ENCODE data around the gene PLAAT2. TPM values are rescaled to one million over a fixed set of nuclear protein-coding genes. Genes with fewer than 3 reads are reported as not detected.

Gene PLAAT2
- total and polyA plus RNA-seq, 2 of the 13 experiments (the other 11 are each of a cell fraction or from before 2014, with no cell fraction given): 0.22 TPM; not detected in 1

DNA sequence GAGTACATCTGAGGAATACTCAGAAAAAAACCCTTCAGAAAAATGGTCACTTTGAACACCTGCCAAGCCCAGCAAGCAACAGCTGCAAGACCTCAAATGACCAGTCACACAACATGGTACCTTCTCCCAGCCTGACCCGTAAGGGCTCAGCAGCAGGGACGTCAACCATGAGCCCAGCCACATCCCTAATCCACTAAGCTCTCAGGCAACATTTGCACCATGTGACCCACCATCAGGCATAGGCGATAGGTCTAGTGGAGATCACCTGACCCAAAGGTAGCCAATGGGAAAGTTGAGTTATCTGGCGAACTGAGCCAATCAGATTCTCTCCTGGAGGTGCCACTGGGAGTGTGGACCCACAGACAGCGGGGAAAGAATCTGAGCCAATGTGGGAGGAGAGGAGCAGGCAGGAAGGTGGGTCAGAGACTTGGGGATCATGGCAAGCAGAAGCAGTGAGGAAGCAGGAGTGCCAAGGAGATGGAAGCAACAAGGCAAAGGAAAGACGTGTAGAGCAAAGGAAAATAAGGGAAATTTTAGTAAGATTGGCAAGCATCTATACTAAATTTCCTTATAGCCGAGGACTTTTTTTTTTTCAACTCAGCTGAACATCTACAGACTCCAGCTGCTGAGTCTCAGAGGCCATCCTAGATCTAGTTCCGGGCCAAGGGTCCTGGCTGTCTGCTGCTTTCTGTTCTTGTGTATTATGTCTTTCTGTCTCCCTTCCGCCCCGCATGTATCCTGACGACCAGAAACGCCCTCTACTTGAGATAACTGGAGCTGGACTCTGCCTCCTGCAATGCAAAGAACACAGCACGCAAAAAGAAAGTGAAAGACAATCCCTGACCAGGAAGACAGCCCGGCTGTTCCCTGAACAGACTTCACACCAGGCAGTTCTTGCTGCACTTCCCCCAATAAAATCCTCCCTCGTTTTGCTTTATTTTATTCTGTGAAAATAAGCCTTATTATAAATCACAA, 11.0 kb upstream of the PLAAT2 start (continued):
- TF ChIP-seq, protein P1, sequence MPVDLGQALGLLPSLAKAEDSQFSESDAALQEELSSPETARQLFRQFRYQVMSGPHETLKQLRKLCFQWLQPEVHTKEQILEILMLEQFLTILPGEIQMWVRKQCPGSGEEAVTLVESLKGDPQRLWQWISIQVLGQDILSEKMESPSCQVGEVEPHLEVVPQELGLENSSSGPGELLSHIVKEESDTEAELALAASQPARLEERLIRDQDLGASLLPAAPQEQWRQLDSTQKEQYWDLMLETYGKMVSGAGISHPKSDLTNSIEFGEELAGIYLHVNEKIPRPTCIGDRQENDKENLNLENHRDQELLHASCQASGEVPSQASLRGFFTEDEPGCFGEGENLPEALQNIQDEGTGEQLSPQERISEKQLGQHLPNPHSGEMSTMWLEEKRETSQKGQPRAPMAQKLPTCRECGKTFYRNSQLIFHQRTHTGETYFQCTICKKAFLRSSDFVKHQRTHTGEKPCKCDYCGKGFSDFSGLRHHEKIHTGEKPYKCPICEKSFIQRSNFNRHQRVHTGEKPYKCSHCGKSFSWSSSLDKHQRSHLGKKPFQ (CRISPR knock-in tag; IDR thresholded peaks at IDR 0.05; ENCODE audit: insufficient replicate concordance): peak; percentile 44
- TF ChIP-seq ZNF335 (CRISPR knock-in tag; IDR thresholded peaks at IDR 0.05) (no peak), RAD51 (IDR thresholded peaks at IDR 0.05; ENCODE audit: borderline replicate concordance) (no peak), AGO1 (IDR thresholded peaks at IDR 0.05; ENCODE audit: low read depth, low read length, poor library complexity, severe bottlenecking) (no peak), NFYC (CRISPR knock-in tag; IDR thresholded peaks at IDR 0.05) (peak; percentile 42), NFKBIZ (CRISPR knock-in tag; IDR thresholded peaks at IDR 0.05) (no peak), LCORL (IDR thresholded peaks at IDR 0.05) (no peak), LCORL (CRISPR knock-in tag; IDR thresholded peaks at IDR 0.05) (no peak), ZBTB20 (CRISPR knock-in tag; IDR thresholded peaks at IDR 0.05; ENCODE audit: borderline replicate concordance, low read depth) (no peak; the same call in 1 of the 2 replicates), DNMT3B (CRISPR knock-in tag; conservative IDR thresholded peaks at IDR 0.05) (no peak), ZNF337 (CRISPR knock-in tag; IDR thresholded peaks at IDR 0.05; ENCODE audit: borderline replicate concordance, low read depth) (no peak), RNF2 (conservative IDR thresholded peaks at IDR 0.05; ENCODE audit: low read depth) (no peak), MXD4 (CRISPR knock-in tag; IDR thresholded peaks at IDR 0.05) (no peak)
- TF ChIP-seq, protein P2, sequence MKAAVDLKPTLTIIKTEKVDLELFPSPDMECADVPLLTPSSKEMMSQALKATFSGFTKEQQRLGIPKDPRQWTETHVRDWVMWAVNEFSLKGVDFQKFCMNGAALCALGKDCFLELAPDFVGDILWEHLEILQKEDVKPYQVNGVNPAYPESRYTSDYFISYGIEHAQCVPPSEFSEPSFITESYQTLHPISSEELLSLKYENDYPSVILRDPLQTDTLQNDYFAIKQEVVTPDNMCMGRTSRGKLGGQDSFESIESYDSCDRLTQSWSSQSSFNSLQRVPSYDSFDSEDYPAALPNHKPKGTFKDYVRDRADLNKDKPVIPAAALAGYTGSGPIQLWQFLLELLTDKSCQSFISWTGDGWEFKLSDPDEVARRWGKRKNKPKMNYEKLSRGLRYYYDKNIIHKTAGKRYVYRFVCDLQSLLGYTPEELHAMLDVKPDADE (CRISPR knock-in tag; IDR thresholded peaks at IDR 0.05): no peak
- TF ChIP-seq, protein P3, sequence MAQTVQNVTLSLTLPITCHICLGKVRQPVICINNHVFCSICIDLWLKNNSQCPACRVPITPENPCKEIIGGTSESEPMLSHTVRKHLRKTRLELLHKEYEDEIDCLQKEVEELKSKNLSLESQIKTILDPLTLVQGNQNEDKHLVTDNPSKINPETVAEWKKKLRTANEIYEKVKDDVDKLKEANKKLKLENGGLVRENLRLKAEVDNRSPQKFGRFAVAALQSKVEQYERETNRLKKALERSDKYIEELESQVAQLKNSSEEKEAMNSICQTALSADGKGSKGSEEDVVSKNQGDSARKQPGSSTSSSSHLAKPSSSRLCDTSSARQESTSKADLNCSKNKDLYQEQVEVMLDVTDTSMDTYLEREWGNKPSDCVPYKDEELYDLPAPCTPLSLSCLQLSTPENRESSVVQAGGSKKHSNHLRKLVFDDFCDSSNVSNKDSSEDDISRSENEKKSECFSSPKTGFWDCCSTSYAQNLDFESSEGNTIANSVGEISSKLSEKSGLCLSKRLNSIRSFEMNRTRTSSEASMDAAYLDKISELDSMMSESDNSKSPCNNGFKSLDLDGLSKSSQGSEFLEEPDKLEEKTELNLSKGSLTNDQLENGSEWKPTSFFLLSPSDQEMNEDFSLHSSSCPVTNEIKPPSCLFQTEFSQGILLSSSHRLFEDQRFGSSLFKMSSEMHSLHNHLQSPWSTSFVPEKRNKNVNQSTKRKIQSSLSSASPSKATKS (CRISPR knock-in tag; IDR thresholded peaks at IDR 0.05): no peak
- TF ChIP-seq, protein P4, sequence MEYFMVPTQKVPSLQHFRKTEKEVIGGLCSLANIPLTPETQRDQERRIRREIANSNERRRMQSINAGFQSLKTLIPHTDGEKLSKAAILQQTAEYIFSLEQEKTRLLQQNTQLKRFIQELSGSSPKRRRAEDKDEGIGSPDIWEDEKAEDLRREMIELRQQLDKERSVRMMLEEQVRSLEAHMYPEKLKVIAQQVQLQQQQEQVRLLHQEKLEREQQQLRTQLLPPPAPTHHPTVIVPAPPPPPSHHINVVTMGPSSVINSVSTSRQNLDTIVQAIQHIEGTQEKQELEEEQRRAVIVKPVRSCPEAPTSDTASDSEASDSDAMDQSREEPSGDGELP (IDR thresholded peaks at IDR 0.05; ENCODE audit: borderline replicate concordance, low read depth): 0 out of 2 replicates have a peak, but pooled peaks have one; percentile 20
- TF ChIP-seq, protein P5, sequence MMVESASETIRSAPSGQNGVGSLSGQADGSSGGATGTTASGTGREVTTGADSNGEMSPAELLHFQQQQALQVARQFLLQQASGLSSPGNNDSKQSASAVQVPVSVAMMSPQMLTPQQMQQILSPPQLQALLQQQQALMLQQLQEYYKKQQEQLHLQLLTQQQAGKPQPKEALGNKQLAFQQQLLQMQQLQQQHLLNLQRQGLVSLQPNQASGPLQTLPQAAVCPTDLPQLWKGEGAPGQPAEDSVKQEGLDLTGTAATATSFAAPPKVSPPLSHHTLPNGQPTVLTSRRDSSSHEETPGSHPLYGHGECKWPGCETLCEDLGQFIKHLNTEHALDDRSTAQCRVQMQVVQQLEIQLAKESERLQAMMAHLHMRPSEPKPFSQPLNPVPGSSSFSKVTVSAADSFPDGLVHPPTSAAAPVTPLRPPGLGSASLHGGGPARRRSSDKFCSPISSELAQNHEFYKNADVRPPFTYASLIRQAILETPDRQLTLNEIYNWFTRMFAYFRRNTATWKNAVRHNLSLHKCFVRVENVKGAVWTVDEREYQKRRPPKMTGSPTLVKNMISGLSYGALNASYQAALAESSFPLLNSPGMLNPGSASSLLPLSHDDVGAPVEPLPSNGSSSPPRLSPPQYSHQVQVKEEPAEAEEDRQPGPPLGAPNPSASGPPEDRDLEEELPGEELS (CRISPR knock-in tag; IDR thresholded peaks at IDR 0.05): 0 out of 2 replicates have a peak, but pooled peaks have one; percentile 27
- TF ChIP-seq, protein P6, sequence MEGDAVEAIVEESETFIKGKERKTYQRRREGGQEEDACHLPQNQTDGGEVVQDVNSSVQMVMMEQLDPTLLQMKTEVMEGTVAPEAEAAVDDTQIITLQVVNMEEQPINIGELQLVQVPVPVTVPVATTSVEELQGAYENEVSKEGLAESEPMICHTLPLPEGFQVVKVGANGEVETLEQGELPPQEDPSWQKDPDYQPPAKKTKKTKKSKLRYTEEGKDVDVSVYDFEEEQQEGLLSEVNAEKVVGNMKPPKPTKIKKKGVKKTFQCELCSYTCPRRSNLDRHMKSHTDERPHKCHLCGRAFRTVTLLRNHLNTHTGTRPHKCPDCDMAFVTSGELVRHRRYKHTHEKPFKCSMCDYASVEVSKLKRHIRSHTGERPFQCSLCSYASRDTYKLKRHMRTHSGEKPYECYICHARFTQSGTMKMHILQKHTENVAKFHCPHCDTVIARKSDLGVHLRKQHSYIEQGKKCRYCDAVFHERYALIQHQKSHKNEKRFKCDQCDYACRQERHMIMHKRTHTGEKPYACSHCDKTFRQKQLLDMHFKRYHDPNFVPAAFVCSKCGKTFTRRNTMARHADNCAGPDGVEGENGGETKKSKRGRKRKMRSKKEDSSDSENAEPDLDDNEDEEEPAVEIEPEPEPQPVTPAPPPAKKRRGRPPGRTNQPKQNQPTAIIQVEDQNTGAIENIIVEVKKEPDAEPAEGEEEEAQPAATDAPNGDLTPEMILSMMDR (CRISPR knock-in tag; IDR thresholded peaks at IDR 0.05): peak; percentile 58
